KOPT-K1 (cell line): ENCODE results near the gene SCN3B.

Experiments
- H3K27ac ChIP-seq: fragments of 200-600 bp; sonication (generic); 2 replicates; pipeline ENCODE4 v1.5.1; 2016; ENCODE audit warnings: antibody characterized with exemption, mild to moderate bottlenecking, low read depth, low read length; ENCODE audit not compliant: poor library complexity, severe bottlenecking
- H3K36me3 ChIP-seq: fragments of 200-600 bp; sonication (generic); 2 replicates; pipeline ENCODE4 v1.5.1; 2017; ENCODE audit warnings: antibody characterized with exemption, mild to moderate bottlenecking, low read length, moderate library complexity; ENCODE audit not compliant: insufficient read depth
- H3K9me3 ChIP-seq: fragments of 200-600 bp; sonication (generic); 2 replicates; pipeline ENCODE4 v1.5.1; 2017; ENCODE audit warnings: antibody characterized with exemption, low read length, mild to moderate bottlenecking; ENCODE audit not compliant: insufficient read depth, poor library complexity, severe bottlenecking

SCN3B gene

DNA sequence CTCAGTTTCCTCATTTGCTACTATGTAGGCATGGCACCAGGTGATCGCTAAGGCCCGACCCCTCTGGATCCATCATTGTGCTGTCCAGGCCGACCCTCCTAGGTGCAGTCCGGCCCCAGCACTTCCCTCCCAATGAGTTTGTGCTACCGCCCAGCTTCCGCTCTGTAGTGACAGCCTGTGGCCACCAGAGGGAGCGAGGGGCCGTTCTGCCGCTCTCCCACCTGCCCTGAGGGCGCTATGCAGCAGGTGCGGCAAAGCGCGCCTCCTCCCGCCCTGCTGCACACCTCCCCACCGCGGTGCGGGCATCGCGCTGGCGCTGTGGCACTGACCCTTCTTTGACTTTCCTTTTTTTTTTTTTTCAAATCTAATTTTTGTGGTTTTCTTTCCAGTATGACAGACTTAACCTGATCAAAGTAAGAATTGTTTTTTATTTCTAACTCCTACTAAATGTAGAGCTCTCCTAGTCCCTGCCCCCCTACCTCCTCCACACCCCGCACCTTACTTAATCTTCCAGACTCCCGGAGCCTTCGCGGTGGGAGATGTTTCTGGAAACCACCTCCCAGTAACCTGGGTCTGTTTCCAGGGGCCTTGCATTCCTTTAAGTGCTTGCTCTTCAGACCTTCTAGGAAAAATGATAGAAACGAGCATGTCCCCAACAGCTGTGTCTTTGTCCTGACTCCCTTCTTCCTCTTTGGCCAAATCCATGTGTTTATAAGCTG is 73.7 kb downstream of the SCN3B start:
- Histone ChIP-seq H3K27ac (no peak overlapping the region), H3K36me3 (no peaks in the 10 kb centered on the region), H3K9me3 (no peaks in the 10 kb centered on the region)

DNA sequence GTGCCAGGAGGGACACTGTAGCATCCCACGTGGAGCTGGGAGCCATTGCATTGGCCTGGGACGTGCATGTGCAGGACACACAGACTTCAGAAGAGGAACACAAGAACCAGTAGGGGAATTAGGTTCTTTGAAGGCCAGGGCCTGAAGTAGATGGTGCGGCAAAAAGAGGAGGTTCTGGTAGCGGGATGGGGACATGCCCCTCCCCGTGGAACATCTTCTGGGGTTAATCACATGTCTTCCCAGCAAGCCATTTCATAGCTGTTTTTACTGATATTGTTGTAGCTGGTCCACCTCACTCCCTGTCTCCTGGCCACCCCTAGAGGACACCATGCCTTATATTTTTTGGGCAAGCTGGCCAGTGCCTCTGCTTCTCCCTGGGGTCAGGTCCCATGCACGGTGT is 74.3 kb downstream of the SCN3B start:
- H3K9me3 ChIP-seq, result no peaks in the 10 kb centered on the region
- no peak overlapping the region for H3K27ac ChIP-seq
- no peaks in the 10 kb centered on the region for H3K36me3 ChIP-seq

DNA sequence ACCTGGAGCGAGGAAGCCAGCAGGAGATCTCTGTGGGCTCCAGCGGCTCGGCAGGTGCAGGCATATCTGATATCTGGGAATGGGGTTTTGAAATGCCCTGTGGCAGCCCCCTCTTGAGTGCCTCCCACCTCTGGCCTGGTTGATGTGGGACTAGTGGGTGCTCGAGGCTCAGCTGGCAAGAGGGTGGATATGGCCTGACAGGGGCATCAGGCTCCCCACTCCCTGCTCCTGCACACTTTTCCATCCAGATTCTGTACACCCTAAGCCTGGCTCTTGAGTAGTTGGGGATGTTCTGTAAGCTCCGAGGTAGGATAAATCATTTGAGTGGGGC is 75.0 kb downstream of the SCN3B start:
- H3K27ac ChIP-seq, result no peak overlapping the region
- no peaks in the 10 kb centered on the region for H3K9me3 ChIP-seq
- H3K36me3 ChIP-seq, result no peaks in the 10 kb centered on the region
